SJCRH30 (cell line): Measurements from ENCODE around the gene SEMA3G. TPM values are rescaled to one million over a fixed set of nuclear protein-coding genes. Genes with fewer than 3 reads are reported as not detected.

Experiments used
- DNase-seq, 2 experiments: peaks; one replicate each; pipeline ENCODE4 v3.0.0-alpha.2; 2015 to 2020
- H3K27ac ChIP-seq: fragments of 250-450 bp; sonication (Bioruptor Pico); 2 replicates; pipeline ENCODE4 v1.5.1; 2020; ENCODE audit warnings: mild to moderate bottlenecking, moderate library complexity
- H3K27me3 ChIP-seq: fragments of 250-450 bp; sonication (Bioruptor Pico); 2 replicates; pipeline ENCODE4 v1.5.1; 2020; ENCODE audit warnings: mild to moderate bottlenecking, moderate library complexity
- H3K36me3 ChIP-seq: fragments of 250-450 bp; sonication (Bioruptor Pico); 2 replicates; pipeline ENCODE4 v1.5.1; 2020; ENCODE audit warnings: mild to moderate bottlenecking, moderate library complexity
- H3K4me1 ChIP-seq: fragments of 250-450 bp; sonication (Bioruptor Pico); 2 replicates; pipeline ENCODE4 v1.5.1; 2020; ENCODE audit warnings: mild to moderate bottlenecking, moderate library complexity
- H3K4me3 ChIP-seq: fragments of 250-450 bp; sonication (Bioruptor Pico); 2 replicates; pipeline ENCODE4 v1.5.1; 2020; ENCODE audit warnings: mild to moderate bottlenecking, moderate library complexity
- H3K9me3 ChIP-seq: fragments of 250-450 bp; sonication (Bioruptor Pico); replicated peaks from 2 replicates; pipeline ENCODE4 v1.5.1; 2020; ENCODE audit warnings: mild to moderate bottlenecking, moderate library complexity
- total RNA-seq: library from RNA; depleted of rRNA; stranded (reverse); fragments of >200 nt; shearing (Covaris generic); gene quantifications from 2 replicates; pipeline ENCODE4 v1.2.3, GENCODE V29; 2014

Gene SEMA3G
- total RNA-seq, 1 experiment from 2014 or later = 0.10 TPM

DNA sequence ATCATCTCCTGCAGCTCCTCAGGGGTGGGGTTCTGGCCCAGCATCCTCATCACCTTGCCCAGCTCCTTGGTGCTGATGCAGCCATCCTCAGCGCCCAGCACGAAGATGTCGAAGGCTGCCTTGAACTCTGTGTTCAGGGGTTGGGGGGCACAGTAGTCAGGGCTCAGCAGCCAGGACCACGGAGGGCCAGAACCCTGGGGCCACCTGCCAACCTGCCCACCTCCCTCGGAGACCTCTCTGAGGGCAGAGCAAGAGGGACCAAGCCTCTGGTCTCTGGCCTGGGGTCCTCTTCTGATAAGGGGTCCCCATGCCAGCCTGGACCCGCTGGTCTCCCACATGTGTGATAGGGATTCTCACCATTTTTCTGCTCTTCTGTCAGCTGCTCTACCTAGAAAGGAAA, 7.2 kb upstream of the SEMA3G start:
- H3K27ac ChIP-seq = no peak overlapping the region
- no peak overlapping the region for H3K4me3 ChIP-seq
- peaks cover 44% of the 10 kb centered on the region for H3K4me1 ChIP-seq

DNA sequence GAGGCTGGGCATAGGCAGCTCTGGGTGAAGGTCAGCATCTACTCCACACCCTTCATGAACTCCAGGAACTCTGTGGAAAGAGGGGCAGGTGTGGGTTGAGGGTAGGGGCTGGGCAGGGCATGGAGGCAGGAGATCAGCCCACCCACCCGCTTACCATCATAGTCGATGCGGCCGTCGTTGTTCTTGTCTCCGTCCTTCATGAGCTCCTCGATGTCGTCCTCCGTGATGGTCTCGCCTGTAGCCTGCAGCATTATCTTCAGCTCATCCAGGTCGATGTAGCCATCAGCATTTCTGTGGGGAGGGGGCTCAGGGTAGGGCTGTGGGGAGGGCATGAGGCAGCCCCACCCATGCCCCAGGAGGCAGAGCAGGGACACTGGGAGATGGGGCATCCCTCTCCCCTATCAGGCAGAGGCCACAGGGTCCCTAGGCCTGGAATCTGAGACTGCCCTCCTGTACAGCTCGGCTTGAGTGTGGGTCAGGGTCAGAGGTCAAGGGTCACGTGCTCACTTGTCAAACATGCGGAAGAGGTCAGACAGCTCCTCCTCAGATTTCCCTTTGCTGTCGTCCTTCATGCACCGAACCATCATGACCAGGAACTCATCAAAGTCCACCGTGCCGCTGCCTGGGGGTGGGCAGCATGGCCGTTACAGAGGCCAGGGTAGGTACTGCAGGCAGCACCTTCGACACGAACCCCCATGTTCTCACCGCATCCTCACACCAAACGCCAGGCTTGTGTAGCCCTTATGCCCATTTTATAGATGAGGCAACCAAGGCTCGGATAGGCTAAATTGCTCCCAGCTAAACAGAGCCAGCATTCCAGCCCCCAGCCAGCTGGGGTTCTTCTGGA, 6.6 kb upstream of the SEMA3G start:
- Histone ChIP-seq H3K9me3 (no peaks in the 10 kb centered on the region), H3K36me3 (no peaks in the 10 kb centered on the region), H3K27ac (no peak overlapping the region), H3K27me3 (no peaks in the 10 kb centered on the region), H3K4me1 (peaks cover 40% of the 10 kb centered on the region), H3K4me3 (no peak overlapping the region)
- no peak for DNase-seq

More for the DNA sequence above, 7.2 kb upstream of the SEMA3G start:
- Histone ChIP-seq H3K36me3 (0 out of 2 replicates have a peak, but pooled peaks cover under 1% of the 10 kb centered on the region), H3K9me3 (no peaks in the 10 kb centered on the region), H3K27me3 (no peaks in the 10 kb centered on the region)
- no peak for DNase-seq

DNA sequence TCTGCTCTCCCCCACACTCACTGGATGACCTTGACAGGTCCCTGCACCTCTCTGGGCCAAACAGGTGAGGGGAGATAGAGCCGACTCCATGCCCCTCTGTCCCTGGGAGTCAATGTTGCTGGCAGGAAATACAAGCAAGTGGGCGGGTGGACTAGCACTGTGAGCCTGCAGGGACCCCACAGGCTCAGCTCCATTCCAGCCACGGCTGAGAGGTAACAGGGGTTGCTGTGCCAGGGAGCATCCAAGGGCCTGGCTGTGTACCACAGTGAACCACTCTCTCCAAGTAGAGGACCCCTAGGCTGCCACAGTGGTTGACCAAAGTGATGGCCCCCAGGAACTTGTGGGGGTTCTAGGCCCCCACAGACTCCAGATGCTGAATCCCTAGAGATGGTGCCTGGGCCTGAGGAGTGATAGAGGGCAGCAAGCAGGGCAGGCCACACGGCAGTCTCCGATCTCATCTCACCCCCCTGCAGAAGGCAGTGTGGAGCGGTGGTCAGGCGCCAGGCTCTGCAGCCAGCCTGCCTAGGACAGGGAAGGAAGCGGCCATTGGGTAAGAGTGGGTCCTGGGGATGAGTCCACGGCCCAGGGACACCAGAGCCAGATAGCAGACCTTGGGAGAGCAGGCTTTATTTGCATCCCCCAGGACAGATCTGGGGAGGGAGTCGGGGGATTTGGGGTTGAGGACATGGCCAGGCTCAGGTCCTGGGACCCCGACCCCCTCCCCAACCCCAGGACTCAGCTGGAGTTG, 5.8 kb upstream of the SEMA3G start:
- H3K4me1 ChIP-seq = peaks cover 38% of the 10 kb centered on the region
- H3K27me3 ChIP-seq = no peaks in the 10 kb centered on the region
- no peaks in the 10 kb centered on the region for H3K36me3 ChIP-seq
- peak in 1 of 2 experiments; percentile 32 for DNase-seq
- H3K4me3 ChIP-seq = no peak overlapping the region
- no peaks in the 10 kb centered on the region for H3K9me3 ChIP-seq
- H3K27ac ChIP-seq = no peak overlapping the region

DNA sequence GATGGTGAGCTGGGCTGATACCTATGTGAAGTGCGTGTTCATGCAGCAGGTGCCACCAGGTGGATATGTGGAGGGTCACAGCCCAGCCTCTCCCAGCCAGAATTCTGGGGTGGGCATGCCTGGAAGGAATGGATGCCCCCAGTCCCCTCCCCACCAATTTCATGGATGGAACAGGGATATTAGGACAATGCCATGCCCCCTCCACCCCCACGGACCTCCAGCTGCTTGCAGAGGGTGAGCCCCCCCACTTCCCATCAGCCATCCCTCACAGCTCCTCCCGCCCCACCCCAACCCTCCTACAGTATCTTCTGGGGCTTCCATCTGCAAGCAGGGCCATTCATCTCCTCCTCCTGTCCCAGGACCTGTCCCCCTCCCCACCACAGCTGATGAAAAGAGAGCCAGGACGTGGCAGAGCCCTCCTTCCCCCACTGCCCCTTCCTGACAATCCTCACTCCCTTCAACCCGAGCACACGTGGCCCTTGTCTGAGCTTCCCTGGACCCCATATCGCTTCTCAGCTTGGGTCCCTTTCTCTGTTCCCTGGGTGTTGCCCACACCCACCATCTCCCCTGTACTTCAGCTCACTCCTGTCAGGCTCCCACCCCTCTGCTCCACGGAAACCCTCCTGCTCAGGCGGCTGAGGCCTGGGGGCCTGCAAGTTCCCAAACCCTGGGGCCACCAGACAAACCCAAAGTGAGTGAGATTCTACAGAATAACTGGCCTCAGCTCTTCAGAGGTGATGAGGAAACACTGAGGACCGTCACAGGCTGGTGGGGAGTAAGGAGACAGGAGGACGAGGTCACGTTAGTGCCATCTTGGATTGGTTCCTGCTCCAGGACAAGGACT, 2.8 kb upstream of the SEMA3G start:
- H3K27ac ChIP-seq = no peak overlapping the region
- no peaks in the 10 kb centered on the region for H3K9me3 ChIP-seq
- H3K4me1 ChIP-seq = peaks cover 15% of the 10 kb centered on the region
- H3K4me3 ChIP-seq = no peak overlapping the region
- H3K36me3 ChIP-seq = no peaks in the 10 kb centered on the region
- DNase-seq = no peak
- H3K27me3 ChIP-seq = no peaks in the 10 kb centered on the region

DNA sequence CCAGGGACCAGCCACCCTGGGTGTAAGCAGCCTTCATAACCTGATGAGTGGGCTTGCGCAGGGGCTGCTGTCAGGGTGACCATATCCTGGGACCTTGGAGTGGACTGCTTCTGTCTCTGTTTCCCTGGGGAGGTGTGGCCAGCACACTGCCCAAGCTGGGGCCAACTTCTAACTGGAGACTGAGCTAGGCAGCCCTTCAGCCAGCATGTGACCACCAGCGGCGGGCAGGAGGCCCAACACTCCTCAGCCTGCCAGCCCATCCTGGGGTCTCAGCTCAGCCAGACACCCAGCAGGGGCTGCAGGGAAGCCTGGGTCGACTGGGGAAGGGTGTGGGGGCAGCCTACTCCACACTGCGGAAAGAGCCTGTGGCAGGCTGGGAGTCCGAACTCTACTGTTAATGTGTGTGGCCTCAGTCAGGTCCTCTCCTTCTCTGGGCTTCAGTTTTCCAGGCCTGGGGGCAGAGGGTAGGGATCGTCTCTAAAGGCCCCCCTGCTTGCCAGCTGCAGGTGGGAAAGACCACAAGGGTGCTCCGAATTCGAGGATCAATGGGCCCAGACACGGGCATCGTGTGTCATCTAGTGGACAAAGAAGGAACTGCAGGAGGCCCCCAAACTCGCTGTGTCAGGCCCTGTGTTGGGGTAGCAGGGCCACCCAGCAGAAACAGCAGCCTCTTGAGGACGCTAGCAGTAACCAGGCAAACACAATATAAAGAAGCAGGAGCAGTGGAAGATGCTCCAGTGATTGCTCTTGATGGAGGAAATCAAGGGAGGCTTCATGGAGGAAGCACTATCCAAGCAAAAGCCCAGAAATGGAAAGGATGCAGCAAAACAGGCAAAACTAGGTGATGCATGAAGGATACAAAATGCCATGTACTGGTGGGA, 2.0 kb upstream of the SEMA3G start:
- H3K4me3 ChIP-seq = no peak overlapping the region
- H3K9me3 ChIP-seq = no peaks in the 10 kb centered on the region
- DNase-seq = peak; percentile 69 to 88
- no peaks in the 10 kb centered on the region for H3K27me3 ChIP-seq
- H3K36me3 ChIP-seq = no peaks in the 10 kb centered on the region
- no peak overlapping the region for H3K27ac ChIP-seq
- H3K4me1 ChIP-seq = peaks cover 10% of the 10 kb centered on the region

DNA sequence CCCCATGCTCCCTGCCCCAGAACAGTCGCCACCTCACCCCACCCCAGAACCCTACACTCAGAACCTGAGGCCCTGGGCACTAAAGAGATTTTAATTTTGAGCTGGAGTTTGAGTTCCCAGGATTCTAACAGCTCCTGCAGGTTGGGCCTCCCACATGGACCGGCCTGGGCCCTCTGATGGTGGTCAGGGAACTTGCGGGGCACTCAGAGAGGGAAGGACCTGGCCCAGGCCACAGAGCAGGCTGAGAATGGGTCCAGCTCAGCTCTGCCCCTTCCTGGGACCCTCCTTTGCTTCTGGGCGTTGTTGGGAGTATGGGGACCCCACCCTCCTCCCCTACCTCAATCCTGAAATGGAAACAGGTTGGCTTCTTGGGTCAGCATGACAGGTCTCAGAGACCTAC, 1.1 kb upstream of the SEMA3G start:
- H3K4me3 ChIP-seq = no peak overlapping the region
- H3K4me1 ChIP-seq = peaks cover 10% of the 10 kb centered on the region
- DNase-seq = no peak
- no peaks in the 10 kb centered on the region for H3K36me3 ChIP-seq
- no peak overlapping the region for H3K27ac ChIP-seq
- no peaks in the 10 kb centered on the region for H3K27me3 ChIP-seq
- H3K9me3 ChIP-seq = no peaks in the 10 kb centered on the region

DNA sequence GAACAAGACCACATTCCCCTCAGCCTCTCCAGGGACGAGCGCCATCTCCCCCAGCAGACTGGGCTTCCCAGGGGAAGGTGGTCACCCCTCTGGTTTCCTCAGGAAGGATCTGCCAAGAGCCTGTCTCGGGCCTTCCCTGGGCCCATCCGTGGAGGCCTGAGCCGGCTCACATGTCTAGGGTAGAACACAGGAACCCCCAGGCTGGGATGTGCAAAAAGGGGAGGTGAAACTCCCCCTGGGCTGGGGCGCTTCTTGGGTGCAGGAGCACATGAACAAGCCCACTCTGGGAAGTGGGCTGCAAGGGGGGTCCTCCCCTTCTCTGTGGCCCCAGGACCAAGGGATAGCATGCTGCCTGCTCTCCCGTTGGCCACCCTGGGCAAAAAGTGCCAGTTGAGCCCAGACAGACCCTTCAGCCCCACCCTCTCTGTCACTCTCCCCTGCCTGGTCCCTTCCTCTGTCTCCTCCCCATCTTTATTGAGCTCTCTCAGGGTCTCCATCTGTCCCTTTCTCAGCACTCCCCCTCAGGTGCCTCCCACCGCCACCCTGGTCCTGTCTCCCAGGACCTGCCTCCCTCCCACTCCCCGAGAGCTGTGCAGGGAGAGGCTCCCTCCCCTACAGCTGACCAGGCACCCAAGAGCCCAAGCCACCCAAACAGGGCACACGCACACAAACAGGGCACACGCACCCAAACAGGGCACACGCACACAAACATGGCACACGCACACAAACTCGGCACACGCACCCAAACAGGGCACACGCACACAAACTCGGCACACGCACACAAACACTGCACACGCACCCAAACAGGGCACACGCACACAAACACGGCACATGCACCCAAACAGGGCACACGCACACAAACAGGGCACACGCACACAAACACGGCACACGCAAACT, 864 bp downstream of the SEMA3G start:
- no peaks in the 10 kb centered on the region for H3K36me3 ChIP-seq
- no peaks in the 10 kb centered on the region for H3K9me3 ChIP-seq
- no peaks in the 10 kb centered on the region for H3K27me3 ChIP-seq
- DNase-seq = no peak
- H3K4me1 ChIP-seq = no peaks in the 10 kb centered on the region; the same call in 1 of the 2 replicates
- no peak overlapping the region for H3K4me3 ChIP-seq
- no peak overlapping the region for H3K27ac ChIP-seq

DNA sequence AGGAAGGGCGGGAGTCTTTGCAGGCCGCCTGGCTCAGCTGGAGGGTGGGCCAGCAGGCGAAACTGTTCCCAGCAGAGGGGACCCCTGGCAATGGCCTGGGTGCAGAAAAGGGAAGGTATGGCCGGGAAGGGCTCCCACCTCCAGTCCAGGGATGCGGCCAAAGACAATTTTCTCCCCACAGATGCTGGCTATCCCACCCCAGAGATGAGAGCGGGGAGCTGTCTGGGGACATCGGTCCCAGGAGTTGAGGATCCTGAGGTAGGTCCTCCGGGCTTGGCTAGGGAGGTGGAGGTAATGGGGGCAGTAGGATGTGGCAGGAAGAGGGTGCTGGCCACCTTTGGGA, 1.7 kb downstream of the SEMA3G start:
- H3K27me3 ChIP-seq = no peaks in the 10 kb centered on the region
- no peaks in the 10 kb centered on the region for H3K9me3 ChIP-seq
- no peak overlapping the region for H3K27ac ChIP-seq
- no peaks in the 10 kb centered on the region for H3K4me1 ChIP-seq
- no peaks in the 10 kb centered on the region for H3K36me3 ChIP-seq
- no peak overlapping the region for H3K4me3 ChIP-seq
- DNase-seq = no peak

DNA sequence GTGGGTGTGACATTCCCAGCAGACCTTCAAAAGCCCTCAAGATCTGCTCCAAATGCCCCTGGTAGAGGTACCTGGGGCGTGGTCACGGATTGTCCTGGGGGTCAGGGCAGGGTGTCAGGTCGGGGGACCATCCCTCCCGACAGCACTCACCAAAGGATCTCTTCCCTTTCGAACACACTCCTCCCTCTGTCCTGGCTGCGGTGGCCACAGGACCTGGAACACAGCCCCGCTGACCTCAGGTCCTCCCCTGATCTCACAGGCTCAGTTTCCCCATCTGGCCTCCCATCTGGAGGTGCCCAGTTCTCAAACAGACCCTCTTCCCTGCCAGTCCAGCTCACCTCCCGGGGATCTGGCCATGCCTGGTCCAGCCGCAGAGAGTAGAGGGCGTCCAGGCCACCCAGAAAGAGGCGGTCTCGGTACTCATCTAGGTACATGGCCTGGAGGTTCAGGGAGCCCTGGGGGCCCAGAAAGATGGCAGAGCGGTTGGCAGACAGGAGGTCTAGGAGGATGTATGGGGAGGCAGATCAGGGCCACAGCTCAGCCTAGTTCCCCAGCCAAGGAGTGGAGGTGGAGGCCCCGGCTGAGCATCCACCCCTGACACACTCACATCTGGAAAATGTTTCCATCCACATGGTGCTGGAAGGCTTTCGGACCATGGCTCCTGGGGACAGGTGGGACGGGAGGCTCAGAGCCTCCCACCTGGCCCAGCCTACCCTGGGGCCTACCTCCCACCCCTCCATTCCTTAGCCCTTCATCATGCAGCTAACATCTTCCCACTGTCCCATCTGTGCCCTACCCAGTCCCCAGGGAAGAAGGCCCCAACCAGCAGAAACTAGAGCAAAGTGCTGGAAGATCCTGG, 2.3 kb downstream of the SEMA3G start:
- no peaks in the 10 kb centered on the region for H3K27me3 ChIP-seq
- no peak overlapping the region for H3K27ac ChIP-seq
- H3K36me3 ChIP-seq = no peaks in the 10 kb centered on the region
- no peak for DNase-seq
- no peaks in the 10 kb centered on the region for H3K9me3 ChIP-seq
- no peak overlapping the region for H3K4me3 ChIP-seq
- no peaks in the 10 kb centered on the region for H3K4me1 ChIP-seq

DNA sequence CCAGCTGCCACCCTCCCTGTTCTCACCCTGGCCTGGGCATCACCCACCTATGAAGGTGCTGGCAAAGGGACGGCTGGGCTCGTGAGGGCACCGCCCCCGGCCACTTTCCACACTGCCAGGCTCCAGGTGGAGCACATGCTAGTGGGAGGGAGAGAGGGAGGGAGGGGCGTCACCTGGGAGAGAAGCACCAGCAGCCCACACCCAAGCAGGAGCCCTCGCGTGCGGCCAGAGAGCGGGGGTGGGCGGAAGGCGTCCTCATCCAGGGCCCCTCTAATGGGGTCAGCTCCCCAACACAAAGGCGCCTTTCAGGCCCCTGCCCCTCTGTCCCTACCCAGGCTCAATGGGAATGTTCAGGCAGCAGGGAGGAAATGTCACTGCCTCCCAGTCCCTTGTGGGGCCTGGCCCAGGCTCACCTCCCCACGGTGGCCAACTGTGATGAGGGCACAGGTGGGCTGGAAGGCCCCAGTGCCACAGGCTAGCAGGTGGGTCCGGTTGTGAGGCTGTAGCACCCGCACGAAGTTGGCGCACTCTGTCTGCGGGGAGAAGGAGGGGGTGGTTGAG, 3.1 kb downstream of the SEMA3G start:
- DNase-seq = no peak
- H3K4me1 ChIP-seq = peaks cover 7% of the 10 kb centered on the region

DNA sequence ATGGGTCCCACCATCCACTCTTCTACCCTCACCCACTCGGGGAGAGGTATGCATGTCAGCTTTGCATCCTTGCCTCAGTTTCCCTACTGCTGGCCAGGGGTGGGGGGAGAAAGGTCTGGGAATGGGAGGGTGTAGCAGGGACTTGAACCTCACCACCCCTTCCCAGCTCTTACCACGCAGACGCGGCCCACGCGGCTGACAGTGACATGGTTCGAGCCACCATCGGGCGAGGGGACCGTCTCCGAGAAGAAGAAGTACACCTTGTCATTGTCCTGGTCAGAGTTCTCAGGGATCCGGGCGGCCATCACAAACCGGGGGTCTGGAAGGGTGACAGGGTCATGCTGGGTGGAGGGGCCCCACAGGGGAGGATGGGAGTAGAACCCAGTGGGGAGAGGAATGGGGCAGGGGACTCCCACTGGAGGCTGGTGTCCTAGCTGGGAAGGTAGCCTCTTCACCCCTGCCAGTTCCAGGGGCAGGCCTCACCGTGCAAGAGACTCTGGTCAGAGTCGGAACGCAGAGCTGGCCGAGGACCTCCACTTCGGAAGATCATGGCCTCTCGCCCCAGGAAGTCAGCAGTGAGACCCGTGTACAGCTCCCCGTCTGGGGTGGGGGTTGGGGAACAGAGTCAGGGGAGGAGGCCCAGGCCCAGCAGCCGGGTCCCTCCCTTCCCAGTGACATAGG, 3.7 kb downstream of the SEMA3G start:
- Histone ChIP-seq H3K4me1 (peaks cover 13% of the 10 kb centered on the region), H3K27ac (no peak overlapping the region), H3K9me3 (no peaks in the 10 kb centered on the region), H3K4me3 (no peak overlapping the region), H3K27me3 (no peaks in the 10 kb centered on the region), H3K36me3 (no peaks in the 10 kb centered on the region)
- no peak for DNase-seq

More for the DNA sequence above, 3.1 kb downstream of the SEMA3G start:
- H3K36me3 ChIP-seq = no peaks in the 10 kb centered on the region
- no peaks in the 10 kb centered on the region for H3K27me3 ChIP-seq
- no peak overlapping the region for H3K27ac ChIP-seq
- H3K9me3 ChIP-seq = no peaks in the 10 kb centered on the region
- no peak overlapping the region for H3K4me3 ChIP-seq

DNA sequence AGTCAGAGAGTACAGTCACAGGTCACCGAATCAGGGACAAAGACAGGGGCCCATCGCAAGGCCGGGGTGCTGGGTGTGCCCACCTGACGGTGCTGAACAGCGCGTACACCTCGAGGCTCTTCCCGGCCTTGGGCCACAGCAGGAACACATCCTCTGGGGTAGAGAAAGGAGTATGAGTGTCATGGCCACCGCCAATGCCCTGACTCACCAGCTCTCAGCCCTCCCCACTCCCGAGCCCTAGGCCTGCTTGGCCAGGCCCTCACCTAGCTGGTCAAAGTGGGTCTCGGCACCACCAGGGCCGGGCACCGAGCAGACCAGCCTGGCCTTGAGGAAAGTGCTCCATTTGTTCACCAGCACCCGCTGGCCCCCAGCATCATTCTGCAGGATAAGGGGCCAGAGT, 4.2 kb downstream of the SEMA3G start:
- no peak for DNase-seq
- H3K27ac ChIP-seq = no peak overlapping the region
- no peaks in the 10 kb centered on the region for H3K9me3 ChIP-seq
- no peaks in the 10 kb centered on the region for H3K27me3 ChIP-seq
- H3K36me3 ChIP-seq = no peaks in the 10 kb centered on the region
- H3K4me3 ChIP-seq = no peak overlapping the region
- peaks cover 15% of the 10 kb centered on the region for H3K4me1 ChIP-seq
